Endothelial cell (in vitro differentiated cells): ENCODE results near the gene AGBL3. TPM values are rescaled to one million over a fixed set of nuclear protein-coding genes. Genes with fewer than 3 reads are reported as not detected.

Source experiments
- DNase-seq: peaks from one replicate; pipeline ENCODE4 v3.0.0; 2021; ENCODE audit warnings: low spot score
- H3K27ac Mint-ChIP-seq: one replicate; pipeline ENCODE4 v1.8.0; 2021; ENCODE audit warnings: mixed read lengths, inconsistent platforms; ENCODE audit not compliant: unreplicated experiment
- H3K27me3 Mint-ChIP-seq: one replicate; pipeline ENCODE4 v1.8.0; 2021; ENCODE audit warnings: mild to moderate bottlenecking, moderate library complexity, mixed read lengths, inconsistent platforms; ENCODE audit not compliant: unreplicated experiment
- H3K36me3 Mint-ChIP-seq: one replicate; pipeline ENCODE4 v1.8.0; 2021; ENCODE audit warnings: mild to moderate bottlenecking, low read depth, mixed read lengths, inconsistent platforms; ENCODE audit not compliant: unreplicated experiment
- H3K4me1 Mint-ChIP-seq: one replicate; pipeline ENCODE4 v1.8.0; 2021; ENCODE audit warnings: mild to moderate bottlenecking, mixed read lengths, inconsistent platforms; ENCODE audit not compliant: unreplicated experiment
- H3K4me3 Mint-ChIP-seq: one replicate; pipeline ENCODE4 v1.8.0; 2021; ENCODE audit warnings: mild to moderate bottlenecking, mixed read lengths, inconsistent platforms; ENCODE audit not compliant: unreplicated experiment
- H3K9me3 Mint-ChIP-seq: one replicate; pipeline ENCODE4 v1.8.0; 2021; ENCODE audit warnings: mixed read lengths, inconsistent platforms; ENCODE audit not compliant: unreplicated experiment
- total RNA-seq: library from RNA; stranded (reverse); fragmentation: NEBNext Ultra II Directional; extraction: Animal tissue kit (Norgen Biotek cat#: 25700); gene quantifications from one replicate; pipeline ENCODE4 v1.2.1, GENCODE V29; 2021; ENCODE audit not compliant: unreplicated experiment
- TF ChIP-seq, protein P1 (sequence below): fragments of 200-600 bp; sonication (generic); IDR thresholded peaks from one replicate; pipeline ENCODE4 v1.5.0; 2021; ENCODE audit warnings: antibody characterized with exemption; ENCODE audit not compliant: unreplicated experiment

Gene AGBL3
- total RNA-seq, 1 donor from 2014 or later = 3.0 TPM

- peaks cover 36% of the 10 kb centered on the region for H3K4me1 Mint-ChIP-seq
- TF ChIP-seq, protein P1, sequence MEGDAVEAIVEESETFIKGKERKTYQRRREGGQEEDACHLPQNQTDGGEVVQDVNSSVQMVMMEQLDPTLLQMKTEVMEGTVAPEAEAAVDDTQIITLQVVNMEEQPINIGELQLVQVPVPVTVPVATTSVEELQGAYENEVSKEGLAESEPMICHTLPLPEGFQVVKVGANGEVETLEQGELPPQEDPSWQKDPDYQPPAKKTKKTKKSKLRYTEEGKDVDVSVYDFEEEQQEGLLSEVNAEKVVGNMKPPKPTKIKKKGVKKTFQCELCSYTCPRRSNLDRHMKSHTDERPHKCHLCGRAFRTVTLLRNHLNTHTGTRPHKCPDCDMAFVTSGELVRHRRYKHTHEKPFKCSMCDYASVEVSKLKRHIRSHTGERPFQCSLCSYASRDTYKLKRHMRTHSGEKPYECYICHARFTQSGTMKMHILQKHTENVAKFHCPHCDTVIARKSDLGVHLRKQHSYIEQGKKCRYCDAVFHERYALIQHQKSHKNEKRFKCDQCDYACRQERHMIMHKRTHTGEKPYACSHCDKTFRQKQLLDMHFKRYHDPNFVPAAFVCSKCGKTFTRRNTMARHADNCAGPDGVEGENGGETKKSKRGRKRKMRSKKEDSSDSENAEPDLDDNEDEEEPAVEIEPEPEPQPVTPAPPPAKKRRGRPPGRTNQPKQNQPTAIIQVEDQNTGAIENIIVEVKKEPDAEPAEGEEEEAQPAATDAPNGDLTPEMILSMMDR = no peak
- H3K9me3 Mint-ChIP-seq = peaks cover 6% of the 10 kb centered on the region
- no peak overlapping the region for H3K27ac Mint-ChIP-seq
- H3K4me3 Mint-ChIP-seq = peak overlapping the region; percentile 54
- H3K36me3 Mint-ChIP-seq = peaks cover 45% of the 10 kb centered on the region
- H3K27me3 Mint-ChIP-seq = peaks cover 17% of the 10 kb centered on the region
- DNase-seq = no peak
These were observed 176.2 kb downstream of the AGBL3 start for GRCh38 chr7:135162382-135163001.

DNA sequence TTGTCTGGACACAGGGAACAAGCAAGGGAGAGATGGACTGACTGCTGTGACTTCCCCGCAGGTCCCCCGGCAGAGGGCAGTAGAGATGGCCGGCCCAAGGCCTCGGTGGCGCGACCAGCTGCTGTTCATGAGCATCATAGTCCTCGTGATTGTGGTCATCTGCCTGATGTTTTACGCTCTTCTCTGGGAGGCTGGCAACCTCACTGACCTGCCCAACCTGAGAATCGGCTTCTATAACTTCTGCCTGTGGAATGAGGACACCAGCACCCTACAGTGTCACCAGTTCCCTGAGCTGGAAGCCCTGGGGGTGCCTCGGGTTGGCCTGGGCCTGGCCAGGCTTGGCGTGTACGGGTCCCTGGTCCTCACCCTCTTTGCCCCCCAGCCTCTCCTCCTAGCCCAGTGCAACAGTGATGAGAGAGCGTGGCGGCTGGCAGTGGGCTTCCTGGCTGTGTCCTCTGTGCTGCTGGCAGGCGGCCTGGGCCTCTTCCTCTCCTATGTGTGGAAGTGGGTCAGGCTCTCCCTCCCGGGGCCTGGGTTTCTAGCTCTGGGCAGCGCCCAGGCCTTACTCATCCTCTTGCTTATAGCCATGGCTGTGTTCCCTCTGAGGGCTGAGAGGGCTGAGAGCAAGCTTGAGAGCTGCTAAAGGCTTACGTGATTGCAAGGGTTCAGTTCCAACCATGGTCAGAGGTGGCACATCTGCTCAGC, 178.2 kb downstream of the AGBL3 start:
- no peak for DNase-seq
- Mint-ChIP-seq H3K36me3 (peaks cover 56% of the 10 kb centered on the region), H3K27ac (peak overlapping the region; percentile 52), H3K27me3 (peaks cover 27% of the 10 kb centered on the region), H3K4me3 (peak overlapping the region; percentile 79), H3K9me3 (peaks cover 6% of the 10 kb centered on the region), H3K4me1 (peaks cover 52% of the 10 kb centered on the region)
- TF ChIP-seq, protein P1 = no peak

GRCh38 chr7:135165862-135166261, 179.6 kb downstream of the AGBL3 start:
- H3K4me3 Mint-ChIP-seq = no peak overlapping the region
- peaks cover 6% of the 10 kb centered on the region for H3K9me3 Mint-ChIP-seq
- TF ChIP-seq, protein P1 = no peak
- DNase-seq = no peak
- H3K36me3 Mint-ChIP-seq = peaks cover 60% of the 10 kb centered on the region
- H3K4me1 Mint-ChIP-seq = peaks cover 45% of the 10 kb centered on the region
- no peak overlapping the region for H3K27ac Mint-ChIP-seq
- peaks cover 31% of the 10 kb centered on the region for H3K27me3 Mint-ChIP-seq

- Mint-ChIP-seq H3K4me3 (peak overlapping the region; percentile 31), H3K4me1 (peaks cover 40% of the 10 kb centered on the region), H3K27ac (peak overlapping the region; percentile 89), H3K36me3 (peaks cover 60% of the 10 kb centered on the region), H3K27me3 (peaks cover 31% of the 10 kb centered on the region), H3K9me3 (peaks cover 6% of the 10 kb centered on the region)
- DNase-seq = no peak
- TF ChIP-seq, protein P1 = no peak
These were observed 180.2 kb downstream of the AGBL3 start for GRCh38 chr7:135166338-135166990.
